ENCODE measurements around the gene IFT25.
A peak's percentile ranks its signal among the peaks of the same experiment; 100 is the strongest.
"Not testable (repeated sequence)": the region's sequence is repeated elsewhere in the genome, so short reads cannot be mapped to it uniquely, and the experiment has no call there.

Gene IFT25

DNA sequence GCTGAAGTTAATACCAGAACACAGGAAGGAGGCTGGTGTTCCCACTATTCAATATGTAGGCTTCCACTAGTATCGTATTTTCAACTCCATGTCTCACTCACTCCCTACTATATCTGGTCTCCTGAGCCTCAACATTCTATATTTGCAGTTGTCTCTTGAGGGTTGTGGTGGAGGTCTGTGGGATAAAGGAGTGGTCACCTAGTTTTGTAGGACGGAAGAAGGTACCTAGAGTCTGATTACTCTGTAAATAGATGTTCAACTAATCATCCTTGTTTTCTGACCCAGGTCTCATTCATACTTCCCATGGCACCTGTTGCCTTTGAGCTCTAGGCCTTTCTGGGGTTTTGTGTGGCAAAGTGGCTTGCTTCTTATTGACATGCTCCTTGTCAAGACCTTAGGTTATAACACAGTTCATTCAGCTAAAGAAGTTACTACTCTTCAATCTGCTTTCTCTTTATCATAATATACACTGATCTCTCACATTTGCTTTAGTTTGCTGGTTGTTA lies 18.1 kb downstream of the IFT25 start:
- DNase-seq, result no peak

DNA sequence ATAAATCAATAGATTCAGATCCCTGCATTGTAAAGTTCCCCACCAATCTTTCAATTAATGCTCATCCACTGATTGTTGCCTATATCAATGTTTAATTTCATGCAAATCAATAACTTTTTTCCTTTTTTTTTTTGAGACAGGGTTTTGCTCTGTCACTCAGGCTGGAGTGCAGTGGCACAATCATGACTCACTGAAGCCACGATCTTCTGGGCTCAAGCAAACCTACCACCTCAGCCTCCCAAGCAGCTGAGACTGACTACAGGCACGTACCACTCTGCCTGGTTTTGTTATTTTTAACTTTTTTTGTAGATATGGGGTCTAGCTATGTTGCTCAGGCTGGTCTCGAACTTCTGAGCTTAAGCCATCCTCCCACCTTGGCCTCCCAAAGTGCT lies 25.8 kb downstream of the IFT25 start:
- DNase-seq, result no peak

DNA sequence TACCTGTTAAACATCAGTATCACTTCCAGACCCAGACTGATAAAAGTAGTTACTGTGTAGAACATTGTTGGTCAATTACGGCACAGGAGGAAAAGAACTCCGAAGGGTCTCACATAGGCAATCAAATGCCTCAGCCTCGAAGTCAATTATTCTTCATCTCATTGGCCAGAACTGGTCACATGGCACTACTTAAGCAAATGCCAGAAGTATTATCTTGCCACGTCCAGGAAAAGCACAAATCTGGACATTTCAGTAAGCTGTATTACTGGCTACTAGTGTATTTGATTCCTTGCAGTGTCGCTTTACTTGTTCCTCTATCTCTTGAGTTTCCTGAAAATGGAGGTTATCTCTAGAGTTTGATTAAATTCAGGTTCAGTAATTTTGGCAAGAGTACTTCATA lies 27.2 kb downstream of the IFT25 start:
- DNase-seq, result no peak

DNA sequence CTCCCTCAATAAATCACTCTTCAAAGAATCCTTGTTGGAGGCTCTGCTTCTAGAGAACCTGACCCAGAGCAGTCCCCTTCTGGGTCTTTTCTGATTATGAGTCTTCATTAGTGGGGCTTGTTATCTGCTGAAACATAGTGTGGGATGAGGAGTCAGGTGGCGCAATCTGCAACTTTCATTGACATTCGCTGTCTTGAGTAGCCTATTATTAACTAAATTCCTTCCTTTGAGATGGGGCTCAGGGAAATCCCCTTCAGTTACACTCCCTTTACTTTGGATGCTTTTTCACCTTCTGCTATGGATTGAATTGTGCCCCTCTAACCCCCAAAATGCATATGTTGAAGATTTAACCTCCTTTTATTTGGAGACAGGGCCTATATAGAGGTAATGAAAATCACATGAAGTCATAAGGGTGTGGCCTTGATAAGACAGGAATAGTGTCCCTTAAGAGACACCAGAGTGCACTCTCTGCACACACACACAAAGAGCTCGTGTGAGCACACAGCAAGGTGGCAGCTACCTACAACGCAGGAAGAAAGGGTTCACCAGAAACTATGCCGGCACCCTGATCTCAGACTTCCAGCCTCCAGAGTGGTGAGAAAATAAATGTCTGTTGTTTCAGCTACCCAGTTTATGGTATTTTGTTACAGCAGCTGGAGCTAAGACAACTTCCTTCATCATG lies 32.0 kb downstream of the IFT25 start:
- DNase-seq, result no peak

DNA sequence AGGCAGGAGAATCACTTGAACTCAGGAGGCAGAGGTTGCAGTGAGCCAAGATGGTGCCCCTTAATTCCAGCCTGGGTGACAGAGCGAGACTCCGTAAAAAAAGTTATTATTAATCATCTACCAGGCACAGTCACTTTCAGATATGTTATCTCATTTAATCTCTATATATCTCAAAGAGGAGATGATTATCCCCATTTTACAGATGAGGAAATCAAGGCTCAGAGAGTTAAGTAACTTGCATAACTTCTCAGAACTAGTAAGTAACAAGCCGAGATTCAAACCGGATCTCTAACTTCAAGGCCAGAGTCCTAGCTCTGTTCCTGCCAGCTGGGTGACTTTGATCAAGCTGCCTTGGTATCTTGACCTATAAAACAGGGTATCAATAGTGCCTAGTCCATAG lies 34.1 kb downstream of the IFT25 start:
- DNase-seq, result no peak

DNA sequence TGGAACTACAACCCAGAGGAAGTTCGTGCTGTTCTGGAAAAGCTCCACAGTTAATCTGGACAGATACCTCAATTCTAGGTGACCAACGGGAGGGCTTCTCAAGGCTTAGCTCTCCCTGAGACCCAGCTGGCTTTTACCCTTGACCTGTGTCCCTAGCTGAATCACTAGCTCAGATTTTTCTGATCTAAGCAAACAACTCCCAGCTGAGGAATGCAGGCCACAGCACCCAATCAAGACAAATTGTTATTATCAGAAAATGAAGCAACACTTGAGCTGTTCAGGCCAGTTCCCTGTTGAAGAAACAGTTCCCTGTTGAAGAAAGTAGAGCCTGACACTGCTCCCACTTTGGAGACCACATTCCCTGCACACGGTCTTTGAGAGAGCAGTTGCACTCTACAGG lies 35.6 kb downstream of the IFT25 start:
- no peak for DNase-seq

DNA sequence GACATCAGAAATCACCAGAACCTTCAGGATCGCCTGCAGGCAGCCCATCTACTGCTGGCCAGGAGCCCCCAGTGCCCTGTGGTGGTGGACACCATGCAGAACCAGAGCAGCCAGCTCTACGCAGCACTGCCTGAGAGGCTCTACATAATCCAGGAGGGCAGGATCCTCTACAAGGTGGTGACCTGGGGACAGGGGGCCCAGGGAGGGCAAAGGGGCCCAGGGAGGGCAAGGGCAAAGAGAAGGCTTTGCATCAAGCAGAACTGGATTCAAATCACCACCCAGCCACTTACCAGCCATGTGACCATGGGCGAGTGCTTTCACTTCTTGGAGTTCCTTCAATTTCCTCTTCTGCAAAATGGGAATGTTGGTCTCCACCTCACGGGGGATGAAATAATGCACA lies 39.4 kb downstream of the IFT25 start:
- DNase-seq, result no peak

DNA sequence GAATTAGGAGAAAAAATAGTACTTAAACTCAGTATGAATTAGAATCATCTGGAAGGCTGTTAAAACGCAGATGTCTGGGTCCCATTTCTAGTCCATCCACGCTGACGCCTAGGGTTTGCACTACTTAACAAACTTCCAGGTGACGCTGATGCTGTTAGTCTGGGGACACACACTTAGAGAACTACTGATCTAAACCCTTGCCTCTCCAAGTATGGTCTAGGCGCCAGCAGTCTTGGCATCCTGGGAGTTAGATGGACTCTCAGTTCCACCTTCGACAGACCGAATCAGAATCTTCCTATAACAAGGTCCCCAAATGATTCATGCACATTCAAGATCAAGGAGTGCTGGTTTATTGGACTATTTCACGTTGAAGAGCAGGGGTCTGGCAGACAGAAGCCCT lies 40.0 kb downstream of the IFT25 start:
- DNase-seq, result no peak

DNA sequence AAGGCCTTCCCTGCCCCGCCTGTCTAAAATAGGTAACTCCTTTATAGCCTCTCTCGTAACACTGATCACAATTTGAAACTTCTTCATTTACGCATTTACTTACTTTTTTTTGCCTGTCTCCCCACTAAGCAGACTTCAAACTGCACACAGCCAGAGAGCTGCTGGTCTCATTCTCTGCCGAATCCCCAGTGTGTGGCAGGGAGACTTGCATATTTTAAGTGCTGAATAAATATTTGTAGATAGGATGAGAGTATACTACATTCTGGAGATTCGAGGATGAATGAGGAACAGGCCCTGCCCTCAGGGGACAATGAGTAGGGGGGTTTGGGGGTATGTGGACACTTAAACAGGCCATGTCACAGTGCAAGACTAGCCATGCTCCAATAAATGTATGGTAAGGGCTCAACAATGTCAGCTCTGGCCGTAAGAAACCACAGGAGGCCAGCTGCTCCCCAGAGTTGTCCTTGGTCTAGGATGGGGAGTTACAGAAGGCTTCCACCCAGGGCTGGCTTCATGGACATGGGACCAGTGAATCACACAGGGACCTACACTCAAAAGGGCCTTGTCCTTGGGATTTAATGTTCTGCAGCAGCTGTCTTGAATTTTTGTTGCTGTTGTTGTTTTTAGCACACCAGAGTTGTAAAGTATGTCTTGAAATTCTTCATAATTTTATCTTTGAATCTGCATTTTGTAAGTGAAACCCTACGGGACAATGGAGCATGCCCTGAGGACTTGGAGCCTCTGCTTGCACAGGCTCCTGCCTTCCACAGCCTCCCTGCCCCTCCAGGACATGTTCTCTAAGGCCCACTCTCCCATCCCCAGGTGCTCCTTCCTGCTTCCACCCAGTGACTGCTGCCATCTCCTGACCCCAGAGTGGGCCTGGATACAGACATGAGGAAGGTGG lies 43.0 kb downstream of the IFT25 start:
- DNase-seq, result no peak

DNA sequence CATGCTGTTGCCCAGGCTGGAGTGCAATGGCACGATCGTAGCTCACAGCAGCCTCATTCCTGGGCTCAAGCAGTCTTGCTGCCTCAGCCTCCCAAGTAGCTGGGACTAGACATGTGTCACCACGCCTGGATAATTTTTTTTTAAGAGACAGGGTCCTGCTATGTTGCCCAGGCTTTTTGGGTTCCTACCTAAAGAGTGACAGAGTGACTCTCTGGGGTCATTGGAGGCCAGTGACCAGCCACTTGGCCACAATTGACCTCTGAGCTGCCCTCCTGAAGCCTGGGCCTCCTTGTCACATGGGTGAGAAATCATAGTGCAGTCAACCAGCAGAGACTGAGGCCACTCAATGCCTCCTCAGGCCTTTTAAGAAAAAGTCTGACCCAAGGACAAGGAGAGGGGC lies 45.8 kb downstream of the IFT25 start:
- no peak for DNase-seq

DNA sequence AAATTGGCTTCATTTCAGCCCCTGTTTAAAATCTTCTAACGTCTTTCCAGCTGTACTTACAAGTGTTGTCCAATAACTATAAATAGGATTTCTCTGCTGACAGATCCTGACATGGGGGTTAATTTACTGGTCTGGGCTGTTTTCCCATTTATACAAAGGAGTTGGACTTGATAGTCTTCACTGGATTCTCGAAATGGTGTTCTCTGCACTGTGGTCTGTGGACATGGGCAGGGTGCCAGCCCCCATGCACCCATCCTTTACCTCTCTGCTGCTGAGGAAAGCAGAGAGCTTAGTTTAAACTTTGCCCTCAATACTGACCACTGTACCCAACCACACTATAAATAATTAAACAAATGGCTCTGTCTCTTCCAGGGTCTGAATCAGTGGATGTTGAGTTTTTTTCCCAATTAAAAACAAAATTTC lies 46.3 kb downstream of the IFT25 start:
- DNase-seq, result peak in 1 of 2 experiments; percentile 15

DNA sequence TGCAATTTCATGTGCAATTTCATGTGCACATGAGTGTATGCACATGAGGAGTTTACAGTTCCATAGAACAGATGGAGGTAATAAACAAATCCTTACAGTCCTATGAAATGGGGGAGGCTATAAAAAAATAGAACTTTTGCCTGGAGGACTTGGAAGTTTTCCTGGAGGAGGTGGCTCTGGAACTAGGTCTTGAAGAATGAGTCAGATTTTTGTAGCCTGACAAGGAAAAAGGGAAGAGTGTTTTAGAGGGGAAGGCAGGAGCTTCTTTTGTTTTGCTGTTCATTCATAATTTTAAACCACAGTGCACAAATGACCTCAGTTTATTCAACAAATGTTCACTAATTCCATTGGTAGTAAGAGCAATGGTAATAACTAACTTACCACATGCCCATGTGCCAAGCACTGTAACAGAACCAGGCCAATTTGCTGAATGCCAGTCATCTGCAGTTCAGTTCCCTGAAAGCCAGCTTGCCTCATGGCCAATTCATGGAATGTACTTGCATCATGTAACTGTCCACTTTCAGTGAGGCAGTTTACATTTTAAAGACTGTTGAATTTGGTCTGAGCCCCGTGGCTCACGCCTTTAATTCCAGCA lies 48.8 kb downstream of the IFT25 start:
- no peak for DNase-seq

DNA sequence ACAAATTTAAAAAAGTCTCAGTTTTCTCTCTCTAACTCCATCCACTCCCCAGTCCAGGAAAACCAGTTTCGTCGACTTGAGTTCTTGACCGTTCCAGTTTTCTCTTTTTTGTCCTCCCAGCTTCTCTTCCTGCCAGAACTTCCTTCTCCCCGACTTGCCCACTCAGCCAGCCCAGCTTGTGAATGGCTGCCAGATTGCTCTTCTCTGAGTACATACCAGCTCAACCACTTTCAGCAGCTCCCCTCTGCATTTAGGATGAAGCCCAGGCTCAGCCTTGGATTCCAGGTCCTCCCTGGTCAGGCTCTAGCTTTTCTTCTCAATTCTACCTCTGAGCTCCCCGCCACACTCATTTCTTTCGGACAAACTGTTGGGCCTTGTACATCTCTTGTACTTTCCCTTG lies 50.1 kb downstream of the IFT25 start:
- DNase-seq, result no peak

DNA sequence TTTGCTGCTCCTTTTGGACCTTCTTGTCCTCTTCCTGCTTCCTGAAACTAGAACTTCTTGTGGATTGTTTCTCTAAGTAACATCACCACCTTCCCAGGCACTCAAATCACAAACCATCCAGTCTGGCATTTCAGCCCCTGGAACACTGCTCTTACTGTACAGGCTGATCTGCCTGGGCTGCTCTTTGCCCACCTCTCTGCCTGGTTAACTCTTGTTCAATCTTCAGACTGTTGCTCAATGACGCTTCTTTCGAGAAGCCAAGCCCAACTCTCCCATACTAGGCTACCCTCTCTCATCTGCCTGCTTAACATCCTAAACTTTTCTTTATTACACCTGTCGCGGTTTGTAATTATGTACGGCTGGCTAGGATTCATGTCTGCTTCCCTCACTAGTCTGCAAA lies 50.9 kb downstream of the IFT25 start:
- no peak for DNase-seq

DNA sequence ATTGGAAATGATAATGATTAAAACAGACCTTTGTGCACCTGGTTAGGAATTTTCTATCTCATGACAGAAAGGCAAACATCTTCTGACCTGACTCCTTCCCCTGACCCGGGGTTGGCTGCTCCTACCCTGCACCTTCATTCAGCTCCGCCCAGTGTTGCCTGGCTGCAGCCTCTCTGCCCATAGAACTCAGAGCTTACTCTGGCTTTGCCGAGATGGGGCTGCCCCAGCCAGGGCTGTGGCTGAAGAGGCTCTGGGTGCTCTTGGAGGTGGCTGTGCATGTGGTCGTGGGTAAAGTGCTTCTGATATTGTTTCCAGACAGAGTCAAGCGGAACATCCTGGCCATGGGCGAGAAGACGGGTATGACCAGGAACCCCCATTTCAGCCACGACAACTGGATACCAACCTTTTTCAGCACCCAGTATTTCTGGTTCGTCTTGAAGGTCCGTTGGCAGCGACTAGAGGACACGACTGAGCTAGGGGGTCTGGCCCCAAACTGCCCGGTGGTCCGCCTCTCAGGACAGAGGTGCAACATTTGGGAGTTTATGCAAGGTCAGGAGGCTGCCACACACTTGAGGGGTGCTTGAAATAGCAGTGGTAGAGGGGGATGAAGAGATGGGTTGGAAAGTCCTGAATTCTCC lies 51.4 kb downstream of the IFT25 start, which contains the start of gene DIO1:
DIO1 (plus strand) TSS at position 189 of the 638 bp plus-strand sequence; CDS start at position 213, 24 bp downstream.
- DNase-seq, result no peak

DNA sequence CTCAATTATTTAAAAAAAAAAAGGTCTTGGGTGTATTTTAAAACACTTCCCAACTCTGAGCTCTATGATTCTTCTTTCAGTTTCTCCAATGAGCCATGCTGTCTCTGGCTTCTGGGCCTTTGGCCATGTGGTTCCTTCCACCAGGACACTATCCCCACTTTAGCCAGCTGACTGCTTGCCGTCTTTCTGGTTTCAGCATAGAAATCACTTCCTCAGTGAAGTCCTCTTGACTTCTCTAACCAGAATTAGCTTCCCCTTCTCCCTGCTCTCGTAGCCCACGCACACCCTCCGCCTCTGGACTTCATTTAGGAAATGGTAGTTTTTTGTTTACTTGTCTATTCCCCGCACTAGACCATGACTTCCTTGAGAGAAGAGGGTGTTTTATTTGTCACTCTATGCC lies 52.6 kb downstream of the IFT25 start:
- DNase-seq, result no peak

DNA sequence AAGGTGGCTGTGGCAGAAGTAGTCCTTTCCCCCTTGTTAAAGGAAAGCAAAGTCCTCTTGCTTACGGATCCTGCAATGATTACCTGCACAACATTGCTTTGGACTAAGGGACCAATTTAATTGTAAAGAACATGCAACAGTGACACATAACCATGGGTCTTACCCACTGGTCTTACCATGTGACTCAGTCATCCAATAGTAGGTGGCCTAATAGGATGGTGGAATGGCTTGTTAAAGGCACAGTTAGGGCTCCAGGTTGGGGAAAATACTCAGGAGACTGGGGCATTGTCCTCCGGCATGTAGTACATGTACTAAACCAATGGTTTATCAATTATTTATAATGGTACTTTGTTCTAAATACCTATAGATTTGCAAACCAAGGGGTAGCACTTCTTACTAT lies 53.8 kb downstream of the IFT25 start:
- DNase-seq, result no peak

DNA sequence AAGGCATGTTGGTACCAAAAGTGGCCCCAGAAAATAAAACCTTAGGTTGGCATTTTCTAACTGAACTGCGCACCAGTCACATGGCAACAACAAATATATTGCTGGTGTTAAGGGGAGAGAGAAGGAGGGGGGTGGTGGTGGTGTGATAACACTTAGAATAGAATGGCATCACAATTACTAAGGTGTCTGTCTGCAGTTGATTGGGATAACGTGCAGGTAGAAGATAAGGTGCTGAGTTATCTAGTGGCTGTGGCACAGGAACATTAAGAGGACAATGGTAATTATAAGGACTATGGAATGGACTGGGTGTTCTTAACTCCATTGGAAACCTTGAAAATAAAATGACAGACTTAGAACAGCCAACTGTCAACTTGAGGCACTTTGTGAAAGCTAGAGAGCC lies 54.5 kb downstream of the IFT25 start:
- no peak for DNase-seq

DNA sequence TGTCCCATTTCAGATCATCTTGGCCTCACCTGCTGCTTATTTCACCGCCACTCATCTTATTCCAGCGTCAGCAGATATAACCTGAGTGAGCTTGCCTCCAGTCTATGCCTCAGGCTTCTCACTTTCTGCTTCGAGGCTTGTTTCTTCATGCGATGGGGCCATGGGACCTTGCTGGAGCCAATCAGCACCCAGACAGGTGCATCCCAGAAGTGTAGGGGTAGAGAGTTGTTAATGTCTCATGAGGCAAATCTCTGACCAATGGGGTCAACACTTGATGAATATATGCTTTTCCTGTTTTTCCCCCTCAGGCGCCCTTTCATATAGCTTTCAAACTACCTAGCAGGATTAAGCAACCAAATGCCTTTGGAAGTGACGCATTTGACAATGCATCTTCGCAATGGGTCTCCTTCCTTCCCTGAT lies 55.0 kb downstream of the IFT25 start:
- no peak for DNase-seq

DNA sequence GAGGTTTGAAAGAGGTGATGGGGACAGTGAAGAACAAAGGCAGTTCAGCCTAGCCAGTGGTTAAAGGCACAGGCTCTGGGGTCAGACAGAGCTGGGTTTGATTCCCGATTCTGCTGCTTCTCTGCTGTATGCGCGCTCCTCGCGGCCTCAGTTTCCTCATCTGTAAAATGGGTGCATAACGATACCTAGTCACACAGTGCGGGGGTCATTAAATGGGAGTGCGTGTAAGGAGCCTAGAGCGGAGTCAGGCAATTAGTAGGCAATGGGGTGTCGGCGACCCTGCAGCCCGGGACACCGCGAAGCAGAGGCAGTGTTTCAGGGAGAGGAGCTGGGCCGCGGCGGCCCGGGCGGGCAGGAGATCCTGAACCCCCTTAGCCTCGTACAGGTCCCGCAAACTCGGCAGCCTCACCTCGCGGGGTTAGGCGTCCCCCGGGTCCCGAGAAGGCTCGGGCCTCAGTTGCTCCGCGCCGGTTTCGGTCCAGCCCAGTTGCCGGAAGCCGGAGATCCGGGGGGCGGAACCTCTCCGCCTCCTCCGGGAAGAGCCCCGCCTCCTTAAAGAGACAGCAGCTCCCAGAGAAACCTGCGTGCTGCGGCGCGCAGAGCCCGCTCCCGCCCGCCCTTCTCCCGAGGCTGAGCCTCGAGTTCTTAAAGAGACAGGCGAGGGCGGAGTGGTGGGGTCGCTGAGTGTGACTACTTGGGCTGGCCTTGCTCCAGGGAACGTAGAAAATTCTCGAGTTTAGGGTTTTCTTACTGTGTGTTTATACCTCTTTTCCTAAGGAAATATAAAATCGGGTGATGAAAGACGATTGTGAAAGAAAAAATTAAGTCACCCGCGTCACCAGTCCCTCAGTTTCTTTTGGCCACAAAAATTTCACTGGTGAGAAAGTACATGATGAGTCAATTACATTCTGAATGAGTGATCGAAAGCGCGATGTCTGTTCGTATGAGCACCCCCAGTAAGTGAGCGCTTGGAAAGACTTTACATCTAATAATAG lies 55.9 kb downstream of the IFT25 start, which contains the start of gene YIPF1:
YIPF1 (minus strand) TSS at position 494 of the 995 bp plus-strand sequence. CDS start 860 bp downstream, outside the sequence.
- peak; percentile 86 to 91 for DNase-seq

DNA sequence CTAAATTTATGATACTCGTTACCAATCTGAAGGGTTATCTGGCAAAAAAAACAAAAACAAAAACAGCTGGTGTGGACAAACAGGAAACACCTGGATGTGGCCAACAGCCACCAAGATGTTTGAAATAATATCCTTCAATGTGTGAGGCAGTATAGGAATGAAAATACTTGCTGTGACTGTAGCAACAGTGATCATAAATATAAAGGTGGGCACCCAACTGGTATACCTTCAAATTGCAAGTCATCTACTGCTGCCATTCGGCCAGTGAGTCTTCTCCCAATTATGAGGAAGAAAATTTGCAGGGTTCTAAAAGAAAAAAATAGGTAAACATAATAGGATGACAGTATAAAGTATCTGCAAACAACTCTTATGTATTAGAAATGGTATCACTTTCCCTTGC lies 56.8 kb downstream of the IFT25 start:
- no peak for DNase-seq

DNA sequence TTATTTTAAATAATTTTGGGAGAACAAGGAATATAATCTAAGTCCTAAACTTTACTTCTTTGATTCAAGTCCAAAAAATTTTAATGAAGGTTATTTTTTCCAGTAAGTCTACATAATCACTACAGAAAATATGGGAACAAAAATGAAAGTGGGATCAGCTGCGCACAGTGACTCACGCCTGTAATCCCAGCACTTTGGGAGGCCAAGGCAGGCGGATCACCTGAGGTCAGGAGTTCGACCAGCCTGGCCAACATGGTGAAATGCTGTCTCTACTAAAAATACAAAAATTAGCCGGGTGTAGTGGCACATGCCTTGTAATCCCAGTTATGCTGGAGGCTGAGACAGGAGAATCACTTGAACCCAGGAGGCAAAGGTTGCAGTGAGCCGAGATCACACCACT lies 61.9 kb downstream of the IFT25 start:
- not testable (repeated sequence) for DNase-seq
